GM21360 (cell line): ENCODE data around the gene VEGFB.

Source experiments
- ATAC-seq: cut with Tn5 transposase; IDR thresholded peaks from one replicate; pipeline ENCODE4 v1.9.1; 2021; ENCODE audit warnings: mild to moderate bottlenecking, moderate library complexity; ENCODE audit not compliant: unreplicated experiment

VEGFB gene

GRCh38 chr11:64230171-64230984 is 4.0 kb upstream of the VEGFB start, which contains the start of gene DNAJC4:
TSS of gene DNAJC4 (plus strand) at chr11:64230548. CDS start at chr11:64230855, 307 bp downstream.
- peak; percentile 40 for ATAC-seq

GRCh38 chr11:64230985-64231365 is 3.4 kb upstream of the VEGFB start:
- no peak for ATAC-seq

- ATAC-seq = no peak
Measured at GRCh38 chr11:64231546-64231945, 2.8 kb upstream of the VEGFB start.

- ATAC-seq = no peak
Measured at GRCh38 chr11:64232182-64232966, 2.0 kb upstream of the VEGFB start.

- ATAC-seq = no peak
Measured at GRCh38 chr11:64232967-64233315, 1.4 kb upstream of the VEGFB start.

GRCh38 chr11:64234647-64235379 is 429 bp downstream of the VEGFB start:
- ATAC-seq = peak; percentile 22

- ATAC-seq = no peak
Measured at GRCh38 chr11:64235437-64236161, 1.2 kb downstream of the VEGFB start.

GRCh38 chr11:64237484-64237951 is 3.1 kb downstream of the VEGFB start:
- ATAC-seq = no peak

GRCh38 chr11:64238076-64238475 is 3.7 kb downstream of the VEGFB start:
- ATAC-seq = no peak

- ATAC-seq = no peak
Measured at GRCh38 chr11:64238999-64239398, 4.6 kb downstream of the VEGFB start.

- no peak for ATAC-seq
Measured at GRCh38 chr11:64239662-64240434, 5.5 kb downstream of the VEGFB start.

GRCh38 chr11:64240435-64241240 is 6.3 kb downstream of the VEGFB start, which contains the start of gene FKBP2:
TSS of gene FKBP2 (plus strand) at chr11:64241095. CDS start at chr11:64242388, 1,293 bp downstream.
- peak; percentile 40 for ATAC-seq

GRCh38 chr11:64241241-64241490 is 6.8 kb downstream of the VEGFB start:
- ATAC-seq = peak; percentile 60

- ATAC-seq = peak; percentile 53
Measured at GRCh38 chr11:64241491-64242374, 7.3 kb downstream of the VEGFB start.

- no peak for ATAC-seq
Measured at GRCh38 chr11:64243236-64243854, 9.0 kb downstream of the VEGFB start.

GRCh38 chr11:64244107-64244506 is 9.7 kb downstream of the VEGFB start:
- ATAC-seq = no peak

GRCh38 chr11:64244966-64245365 is 10.6 kb downstream of the VEGFB start:
- no peak for ATAC-seq

GRCh38 chr11:64245401-64245796 is 11.0 kb downstream of the VEGFB start:
- no peak for ATAC-seq
